Measurements from ENCODE around the gene CD200R1L. TPM values are rescaled to one million over a fixed set of nuclear protein-coding genes. Genes with fewer than 3 reads are reported as not detected.

The CD200R1L gene
- total RNA-seq, 4 donors from 2014 or later: not detected

DNA sequence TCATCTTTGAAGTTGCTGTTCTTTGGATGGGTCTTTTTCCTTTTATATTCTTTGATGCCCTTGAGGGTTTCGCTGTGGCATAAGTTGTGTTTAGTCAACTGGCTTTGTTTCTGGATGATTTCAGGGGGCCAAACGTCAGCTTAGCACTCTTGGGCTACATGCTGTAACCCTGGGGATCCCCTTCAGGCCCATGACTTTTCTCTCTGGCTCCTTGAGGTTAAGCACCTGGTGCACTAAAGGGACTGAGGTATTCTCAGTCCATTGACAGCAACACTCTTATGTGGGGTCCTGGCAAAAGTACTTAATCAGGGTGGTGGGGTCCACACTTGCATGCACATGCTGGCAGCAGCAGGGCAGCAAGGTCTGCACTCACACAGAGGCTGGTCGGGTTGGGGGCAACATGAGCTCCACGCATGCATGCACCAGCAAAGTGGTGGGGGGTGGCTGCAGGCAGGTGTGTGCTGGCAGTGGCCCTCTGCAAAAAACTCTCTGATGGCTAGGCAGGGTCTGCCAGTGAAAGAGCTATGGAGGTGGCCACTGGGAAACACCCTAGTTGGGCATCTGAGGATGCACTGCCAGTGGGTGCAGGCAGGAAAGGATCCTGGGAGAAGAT is 38.1 kb upstream of the CD200R1L start:
- no peaks in the 10 kb centered on the region for H3K9me3 ChIP-seq
- intact Hi-C loops (cut with DNase I; ENCODE audit: low total_unique reads) (no loop called here), in situ Hi-C loops (cut with MboI; ENCODE audit: low pct_ligation_motif_present in 1 of 4, low pct_unique_long_range_greater_than_20kb in 1 of 4, low sequenced_read_pairs in 3 of 4) (no loop called here)
- TF ChIP-seq POLR2AphosphoS5 (IDR thresholded peaks at IDR 0.05) (no peak), EP300 (IDR thresholded peaks at IDR 0.05; ENCODE audit: low read depth) (no peak), POLR2A (IDR thresholded peaks at IDR 0.05) (no peak)
- TF ChIP-seq, protein P1, sequence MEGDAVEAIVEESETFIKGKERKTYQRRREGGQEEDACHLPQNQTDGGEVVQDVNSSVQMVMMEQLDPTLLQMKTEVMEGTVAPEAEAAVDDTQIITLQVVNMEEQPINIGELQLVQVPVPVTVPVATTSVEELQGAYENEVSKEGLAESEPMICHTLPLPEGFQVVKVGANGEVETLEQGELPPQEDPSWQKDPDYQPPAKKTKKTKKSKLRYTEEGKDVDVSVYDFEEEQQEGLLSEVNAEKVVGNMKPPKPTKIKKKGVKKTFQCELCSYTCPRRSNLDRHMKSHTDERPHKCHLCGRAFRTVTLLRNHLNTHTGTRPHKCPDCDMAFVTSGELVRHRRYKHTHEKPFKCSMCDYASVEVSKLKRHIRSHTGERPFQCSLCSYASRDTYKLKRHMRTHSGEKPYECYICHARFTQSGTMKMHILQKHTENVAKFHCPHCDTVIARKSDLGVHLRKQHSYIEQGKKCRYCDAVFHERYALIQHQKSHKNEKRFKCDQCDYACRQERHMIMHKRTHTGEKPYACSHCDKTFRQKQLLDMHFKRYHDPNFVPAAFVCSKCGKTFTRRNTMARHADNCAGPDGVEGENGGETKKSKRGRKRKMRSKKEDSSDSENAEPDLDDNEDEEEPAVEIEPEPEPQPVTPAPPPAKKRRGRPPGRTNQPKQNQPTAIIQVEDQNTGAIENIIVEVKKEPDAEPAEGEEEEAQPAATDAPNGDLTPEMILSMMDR (IDR thresholded peaks at IDR 0.05): no peak
- no peaks in the 10 kb centered on the region for H3K36me3 ChIP-seq
- no peak for DNase-seq
- WGBS, 2 donors (ENCODE audit: low coverage in 1 of 2): 64 to 73% methylated on average over 2 to 4 of the region's 4 CpGs
- no peaks in the 10 kb centered on the region for H3K4me1 ChIP-seq
- no peak overlapping the region for H3K4me3 ChIP-seq
- H3K27me3 ChIP-seq: no peaks in the 10 kb centered on the region
- H3K27ac ChIP-seq: no peak overlapping the region

DNA sequence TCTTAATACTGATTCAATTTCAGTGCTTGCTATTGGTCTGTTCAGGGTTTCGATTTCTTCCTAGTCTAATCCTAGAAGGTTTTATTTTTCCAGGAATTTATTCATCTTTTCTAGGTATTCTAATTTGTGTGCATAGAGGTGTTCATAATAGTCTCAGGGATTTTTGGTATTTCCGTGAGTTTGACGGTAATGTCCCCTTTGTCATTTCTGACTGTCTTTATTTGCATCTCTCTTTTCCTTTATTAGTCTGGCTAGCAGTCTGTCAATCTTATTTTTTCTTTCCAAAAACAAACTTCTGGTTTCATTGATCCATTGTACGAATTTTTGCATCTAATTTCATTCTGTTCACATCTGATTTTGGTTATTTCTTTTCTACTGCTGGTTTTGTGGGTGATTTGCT is 35.2 kb upstream of the CD200R1L start:
- no peaks in the 10 kb centered on the region for H3K9me3 ChIP-seq
- in situ Hi-C loops (cut with MboI; ENCODE audit: low pct_ligation_motif_present in 1 of 4, low pct_unique_long_range_greater_than_20kb in 1 of 4, low sequenced_read_pairs in 3 of 4) (no loop called here), intact Hi-C loops (cut with DNase I; ENCODE audit: low total_unique reads) (no loop called here)
- no peak overlapping the region for H3K4me3 ChIP-seq
- no peaks in the 10 kb centered on the region for H3K36me3 ChIP-seq
- no peak overlapping the region for H3K27ac ChIP-seq
- 58 to 78% methylated on average over 4 of the region's 4 CpGs for WGBS, 2 donors (ENCODE audit: low coverage in 1 of 2)
- no peaks in the 10 kb centered on the region for H3K4me1 ChIP-seq
- no peak for DNase-seq
- H3K27me3 ChIP-seq: no peaks in the 10 kb centered on the region
- no peak for TF ChIP-seq EP300 (IDR thresholded peaks at IDR 0.05; ENCODE audit: low read depth)
- TF ChIP-seq POLR2A (IDR thresholded peaks at IDR 0.05): no peak
- no peak for TF ChIP-seq POLR2AphosphoS5 (IDR thresholded peaks at IDR 0.05)
- TF ChIP-seq, protein P1 (IDR thresholded peaks at IDR 0.05): no peak

DNA sequence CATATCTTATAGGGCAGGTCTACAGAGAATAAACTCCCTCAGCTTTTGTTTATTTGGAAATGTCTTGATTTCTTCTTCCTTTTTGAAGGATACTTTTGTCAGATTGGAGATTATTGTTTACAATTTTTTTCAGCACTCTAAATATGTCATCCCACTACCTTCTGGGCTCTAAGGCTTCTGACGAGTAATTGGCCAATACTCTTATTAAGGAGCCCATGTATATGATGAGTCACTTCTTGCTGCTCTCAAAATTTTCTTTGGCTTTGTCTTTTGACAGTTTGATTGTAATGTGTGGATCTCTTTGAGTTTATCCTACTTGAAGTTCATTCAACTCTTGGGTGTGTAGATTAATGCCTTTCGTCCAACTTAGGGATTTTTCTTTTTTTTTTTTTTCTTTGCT is 28.9 kb upstream of the CD200R1L start:
- no peaks in the 10 kb centered on the region for H3K4me1 ChIP-seq
- H3K4me3 ChIP-seq: no peak overlapping the region
- H3K9me3 ChIP-seq: no peaks in the 10 kb centered on the region
- in situ Hi-C loops (cut with MboI; ENCODE audit: low pct_ligation_motif_present in 1 of 4, low pct_unique_long_range_greater_than_20kb in 1 of 4, low sequenced_read_pairs in 3 of 4) (no loop called here), intact Hi-C loops (cut with DNase I; ENCODE audit: low total_unique reads) (no loop called here)
- no peaks in the 10 kb centered on the region for H3K36me3 ChIP-seq
- no peaks in the 10 kb centered on the region for H3K27me3 ChIP-seq
- TF ChIP-seq, protein P1 (IDR thresholded peaks at IDR 0.05): no peak
- no peak for TF ChIP-seq POLR2A (IDR thresholded peaks at IDR 0.05)
- no peak for TF ChIP-seq EP300 (IDR thresholded peaks at IDR 0.05; ENCODE audit: low read depth)
- no peak for TF ChIP-seq POLR2AphosphoS5 (IDR thresholded peaks at IDR 0.05)
- no peak overlapping the region for H3K27ac ChIP-seq
- 92 to 100% methylated on average over 1 to 2 of the region's 2 CpGs for WGBS, 2 donors (ENCODE audit: low coverage in 1 of 2)
- no peak for DNase-seq

DNA sequence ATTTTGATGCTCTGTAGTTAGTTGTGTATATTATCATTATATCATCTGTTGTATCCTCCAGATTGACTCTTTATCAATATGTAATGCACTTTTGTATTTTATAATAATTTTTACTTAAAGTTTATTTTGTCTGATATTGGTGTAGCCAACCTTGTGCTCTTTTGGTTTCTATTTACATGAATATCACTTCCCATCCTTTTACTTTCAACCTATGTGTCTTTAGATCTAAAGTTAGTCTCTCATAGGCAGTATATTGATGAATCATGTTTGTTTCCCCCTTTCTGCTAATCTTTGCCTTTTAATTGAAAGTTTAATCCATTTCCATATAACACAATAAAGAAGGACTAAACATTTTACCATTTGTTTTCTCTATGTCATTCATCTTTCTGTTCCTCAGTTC is 28.1 kb upstream of the CD200R1L start:
- in situ Hi-C loops (cut with MboI; ENCODE audit: low pct_ligation_motif_present in 1 of 4, low pct_unique_long_range_greater_than_20kb in 1 of 4, low sequenced_read_pairs in 3 of 4): no loop called here

More for the DNA sequence above, 28.1 kb upstream of the CD200R1L start:
- no peaks in the 10 kb centered on the region for H3K36me3 ChIP-seq
- intact Hi-C loops (cut with DNase I; ENCODE audit: low total_unique reads): no loop called here
- no peak overlapping the region for H3K4me3 ChIP-seq
- TF ChIP-seq, protein P1 (IDR thresholded peaks at IDR 0.05): no peak
- TF ChIP-seq POLR2A (IDR thresholded peaks at IDR 0.05): no peak
- TF ChIP-seq EP300 (IDR thresholded peaks at IDR 0.05; ENCODE audit: low read depth): no peak
- no peak for TF ChIP-seq POLR2AphosphoS5 (IDR thresholded peaks at IDR 0.05)
- no peak overlapping the region for H3K27ac ChIP-seq
- peaks cover 0 to 1% of the 10 kb centered on the region in 2 donors for H3K9me3 ChIP-seq
- no peaks in the 10 kb centered on the region for H3K4me1 ChIP-seq
- DNase-seq: no peak
- H3K27me3 ChIP-seq: no peaks in the 10 kb centered on the region

Measured in transverse colon (tissue), 4 donors.